HG03039 (cell line): ENCODE measurements around the gene FEV.
"Not testable (repeated sequence)": the region's sequence is repeated elsewhere in the genome, so short reads cannot be mapped to it uniquely, and the experiment has no call there.

Source experiments
- ATAC-seq: cut with Tn5 transposase; IDR thresholded peaks from one replicate; pipeline ENCODE4 v1.9.1; 2021; ENCODE audit warnings: mild to moderate bottlenecking, moderate library complexity; ENCODE audit not compliant: unreplicated experiment

The FEV gene

GRCh38 chr2:218946621-218947020, 38.4 kb downstream of the FEV start:
- ATAC-seq: no peak

GRCh38 chr2:218944759-218945404, 40.1 kb downstream of the FEV start:
- ATAC-seq: no peak

DNA sequence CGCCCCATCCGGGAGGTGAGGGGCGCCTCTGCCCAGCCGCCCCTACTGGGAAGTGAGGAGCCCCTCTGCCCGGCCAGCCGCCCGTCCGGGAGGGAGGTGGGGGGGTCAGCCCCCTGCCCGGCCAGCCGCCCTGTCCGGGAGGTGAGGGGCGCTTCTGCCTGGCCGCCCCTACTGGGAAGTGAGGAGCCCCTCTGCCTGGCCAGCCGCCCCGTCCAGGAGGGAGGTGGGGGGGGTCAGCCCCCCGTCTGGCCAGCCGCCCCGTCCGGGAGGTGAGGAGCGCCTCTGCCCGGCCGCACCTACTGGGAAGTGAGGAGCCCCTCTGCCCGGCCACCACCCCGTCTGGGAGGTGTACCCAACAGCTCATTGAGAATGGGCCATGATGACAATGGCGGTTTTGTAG, 53.2 kb downstream of the FEV start:
- not testable (repeated sequence) for ATAC-seq
